Measurements from ENCODE around the gene C1QTNF9B.
"Not testable (repeated sequence)": the region's sequence is repeated elsewhere in the genome, so short reads cannot be mapped to it uniquely, and the experiment has no call there.

Gene C1QTNF9B
- total RNA-seq = 0 to 0.07 reads per million in 2 donors

- DNase-seq = not testable (repeated sequence)
These were observed at the start of gene C1QTNF9B for GRCh38 chr13:23897452-23897919. C1QTNF9B (minus strand) TSS chr13:23897502.

GRCh38 chr13:23946900-23947299, 49.6 kb upstream of the C1QTNF9B start:
- DNase-seq = no peak

- DNase-seq = no peak
These were observed 48.8 kb upstream of the C1QTNF9B start for GRCh38 chr13:23946067-23946466.

GRCh38 chr13:23945612-23946011, 48.3 kb upstream of the C1QTNF9B start:
- DNase-seq = no peak

- DNase-seq = no peak
These were observed 43.9 kb upstream of the C1QTNF9B start for GRCh38 chr13:23941211-23941610.

- DNase-seq = not testable (repeated sequence)
These were observed 42.4 kb upstream of the C1QTNF9B start for GRCh38 chr13:23939666-23940065.

GRCh38 chr13:23934520-23934919, 37.2 kb upstream of the C1QTNF9B start:
- no peak for DNase-seq

GRCh38 chr13:23928985-23929384, 31.7 kb upstream of the C1QTNF9B start:
- DNase-seq = no peak

- no peak for DNase-seq
These were observed 25.7 kb upstream of the C1QTNF9B start for GRCh38 chr13:23923031-23923430.

GRCh38 chr13:23922005-23922932, 25.0 kb upstream of the C1QTNF9B start:
- no peak for DNase-seq

GRCh38 chr13:23921451-23921888, 24.2 kb upstream of the C1QTNF9B start:
- no peak for DNase-seq

GRCh38 chr13:23919006-23919405, 21.7 kb upstream of the C1QTNF9B start:
- DNase-seq = no peak

GRCh38 chr13:23918208-23918607, 20.9 kb upstream of the C1QTNF9B start:
- no peak for DNase-seq

GRCh38 chr13:23915308-23915707, 18.0 kb upstream of the C1QTNF9B start:
- no peak for DNase-seq

GRCh38 chr13:23912469-23912868, 15.2 kb upstream of the C1QTNF9B start:
- no peak for DNase-seq

- DNase-seq = no peak
These were observed 12.3 kb upstream of the C1QTNF9B start for GRCh38 chr13:23909606-23910005.

GRCh38 chr13:23905766-23906165, 8.5 kb upstream of the C1QTNF9B start:
- no peak for DNase-seq

GRCh38 chr13:23903906-23904280, 6.6 kb upstream of the C1QTNF9B start:
- no peak for DNase-seq

GRCh38 chr13:23902975-23903905, 5.9 kb upstream of the C1QTNF9B start:
- no peak for DNase-seq

- DNase-seq = no peak
These were observed 4.1 kb upstream of the C1QTNF9B start for GRCh38 chr13:23901365-23901764.

- DNase-seq = no peak
These were observed 2.3 kb upstream of the C1QTNF9B start for GRCh38 chr13:23899555-23899954.

- DNase-seq = no peak
These were observed 799 bp upstream of the C1QTNF9B start for GRCh38 chr13:23898101-23898500.

GRCh38 chr13:23894746-23895145, 2.6 kb downstream of the C1QTNF9B start:
- DNase-seq = not testable (repeated sequence)
